H1 (cell line): ENCODE results near the gene GDF9. TPM values are rescaled to one million over a fixed set of nuclear protein-coding genes. Genes with fewer than 3 reads are reported as not detected.

Experiments used
- ASH2L ChIP-seq: fragments of 200-600, 300-600 bp; sonication (generic); IDR thresholded peaks from one replicate; pipeline ENCODE4 v1.7.1; 2017; ENCODE audit warnings: low read length
- CREB1 ChIP-seq: IDR thresholded peaks from 2 replicates; pipeline ENCODE4 v1.6.1; 2012; ENCODE audit warnings: inconsistent platforms
- EGR1 ChIP-seq: IDR thresholded peaks from 2 replicates; pipeline ENCODE4 v1.6.1; 2011; ENCODE audit warnings: low read depth, low read length, borderline replicate concordance
- EP300 ChIP-seq, 2 experiments: IDR thresholded peaks; 1 replicate in 1 of 2; 2 replicates in 1 of 2; pipeline ENCODE4 v1.6.1; 2011 to 2012; ENCODE audit warnings: low read depth in 2 of 2, low read length in 2 of 2, mild to moderate bottlenecking in 2 of 2, borderline replicate concordance in 1 of 2, inconsistent platforms in 1 of 2, moderate library complexity in 1 of 2
- EZH2 ChIP-seq: fragments of 200-600 bp; sonication (generic); IDR thresholded peaks from 2 replicates; pipeline ENCODE4 v1.7.1; 2012; ENCODE audit warnings: low read depth, mild to moderate bottlenecking, moderate library complexity, low read length, inconsistent platforms; ENCODE audit not compliant: severe bottlenecking
- HDAC2 ChIP-seq, 2 experiments: fragments of 300-600 bp in 1 of 2; sonication (generic) in 1 of 2; IDR thresholded peaks; 2 replicates each; pipeline ENCODE4 v1.6.1; 2011 to 2012; ENCODE audit warnings: low read depth in 2 of 2, low read length in 2 of 2, mild to moderate bottlenecking in 2 of 2, moderate library complexity in 2 of 2, borderline replicate concordance in 1 of 2, inconsistent platforms in 1 of 2
- HDAC6 ChIP-seq: IDR thresholded peaks from one replicate; pipeline ENCODE4 v1.7.1; 2012; ENCODE audit warnings: low read depth, mild to moderate bottlenecking, inconsistent platforms, low read length, moderate library complexity
- KDM4A ChIP-seq: IDR thresholded peaks from one replicate; pipeline ENCODE4 v1.7.1; 2012; ENCODE audit warnings: low read depth, mild to moderate bottlenecking, moderate library complexity, low read length, inconsistent platforms; ENCODE audit not compliant: severe bottlenecking
- SRF ChIP-seq: IDR thresholded peaks from 2 replicates; pipeline ENCODE4 v1.6.1; 2011; ENCODE audit warnings: mild to moderate bottlenecking, low read depth, low read length, moderate library complexity
- TAF7 ChIP-seq: optimal IDR thresholded peaks from 2 replicates; pipeline ENCODE3; 2011; ENCODE audit warnings: low read depth, mild to moderate bottlenecking, inconsistent platforms, low read length, moderate library complexity, borderline replicate concordance
- polyA plus RNA-seq, 7 experiments: library from polyadenylated mRNA; depleted of rRNA in 3 of 7; stranded (reverse) in 5 of 7; unstranded in 2 of 7; fragments of >200 nt in 5 of 7; fragments of 200-250 nt in 2 of 7; gene quantifications; 1 replicate in 5 of 7; 2 replicates in 1 of 7; 4 replicates in 1 of 7; pipeline versions ENCODE4 v1.2.1 to v1.2.3, GENCODE V29; 2011 to 2013; ENCODE audit warnings: missing spikeins in 2 of 7, mixed read lengths in 2 of 7
- total RNA-seq: library from RNA; stranded (reverse); fragmentation: NEBNext Ultra II Directional; extraction: Animal tissue kit (Norgen Biotek cat#: 25700); gene quantifications from 2 replicates; pipeline ENCODE4 v1.2.1, GENCODE V29; 2021

The GDF9 gene
- total and polyA plus RNA-seq, 2 of the 8 experiments (the other 6 are each of a cell fraction or from before 2014, with no cell fraction given) = 0.14 TPM; not detected in 1

DNA sequence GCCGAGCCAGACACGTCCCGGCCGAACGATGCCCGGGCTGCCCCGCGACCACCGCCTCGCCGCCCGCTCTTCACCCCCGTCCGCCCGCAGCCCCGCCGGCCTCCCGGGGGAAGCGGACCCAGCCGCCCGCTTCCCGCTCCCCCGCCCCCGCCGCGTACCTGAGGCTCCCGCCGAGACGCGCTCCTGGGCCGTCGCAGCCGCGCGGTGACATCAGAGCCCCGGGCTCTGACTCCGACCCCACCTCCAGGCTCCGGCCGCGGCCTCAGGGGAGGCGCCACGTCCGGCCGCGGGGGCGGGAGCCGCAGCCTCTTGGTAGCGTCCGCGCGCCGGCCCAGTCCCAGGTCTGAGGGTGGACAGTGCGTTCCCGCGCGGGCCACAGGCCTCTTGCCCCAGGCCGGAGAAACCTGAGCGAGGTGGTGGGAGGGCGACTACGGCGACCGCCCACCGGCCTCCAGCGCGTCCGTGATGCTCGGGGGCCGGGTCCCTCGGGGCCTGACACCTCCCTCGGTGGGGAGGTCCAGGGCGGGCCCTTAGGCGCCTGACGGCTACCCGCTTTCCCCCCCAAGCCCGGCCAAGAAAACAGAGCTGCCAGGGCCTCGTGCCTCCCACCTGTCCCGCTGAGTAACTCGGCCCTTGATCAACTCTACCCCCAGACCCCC, 35.7 kb downstream of the GDF9 start, which contains the start of gene SHROOM1 (continued):
- no peak for TF ChIP-seq HDAC6
- TF ChIP-seq EP300 (IDR thresholded peaks at IDR 0.05; ENCODE audit: borderline replicate concordance in 1 of 2, low read depth in 2 of 2, low read length in 2 of 2) = no peak
- no peak for TF ChIP-seq HDAC2 (IDR thresholded peaks at IDR 0.05; ENCODE audit: borderline replicate concordance in 1 of 2, low read depth in 2 of 2, low read length in 2 of 2)
- TF ChIP-seq CREB1 = peak; percentile 63
- TF ChIP-seq KDM4A = peak; percentile 19
- TF ChIP-seq ASH2L = no peak
- TF ChIP-seq EZH2 = peak; percentile 62
- TF ChIP-seq SRF = 0 out of 2 replicates have a peak, but pooled peaks have one; percentile 7
- TF ChIP-seq TAF7 = no peak
- peak; percentile 85; the same call in 1 of the 2 replicates for TF ChIP-seq EGR1
